Panc1 (cell line): ENCODE data around the gene ADD1. TPM values are rescaled to one million over a fixed set of nuclear protein-coding genes. Genes with fewer than 3 reads are reported as not detected.

Source experiments
- ATAC-seq: fragments of 200-7000 bp; cut with Tn5 transposase; 2 replicates; pipeline ENCODE4 v1.9.1; 2020; ENCODE audit warnings: mild to moderate bottlenecking, moderate library complexity
- BruUV-seq: library from RNA; stranded (reverse); fragments of 400-500 nt; replicated peaks from 2 replicates; lab custom pipeline; 2021; lab: Mats Ljungman, UMichigan
- CTCF ChIA-PET: fragments of 300-600 bp; sonication (Branson Sonifier 250); formaldehyde crosslinking; loops from one replicate; lab custom pipeline; 2022; ENCODE audit warnings: antibody characterized with exemption; lab: Charles Lee
- POLR2A ChIA-PET: fragments of 300-600 bp; sonication (Branson Sonifier 250); formaldehyde crosslinking; loops from one replicate; lab custom pipeline; 2022; ENCODE audit warnings: antibody characterized with exemption; lab: Charles Lee
- DNase-seq: peaks from one replicate; pipeline ENCODE4 v3.0.0-alpha.2; 2010; ENCODE audit warnings: low read depth, low spot score
- H3K27ac ChIP-seq: 2 replicates; pipeline ENCODE4 v1.5.1; 2011; ENCODE audit warnings: mild to moderate bottlenecking, low read length, inconsistent platforms
- H3K27me3 ChIP-seq: fragments of 200-500 bp; sonication (Bioruptor generic); 2 replicates; pipeline ENCODE4 v1.6.0; 2014; ENCODE audit warnings: low read length, inconsistent platforms; ENCODE audit not compliant: control insufficient read depth, insufficient read depth
- H3K36me3 ChIP-seq: fragments of 200-500 bp; sonication (Bioruptor generic); 2 replicates; pipeline ENCODE4 v1.5.1; 2014; ENCODE audit warnings: inconsistent platforms, mild to moderate bottlenecking, low read length, moderate library complexity; ENCODE audit not compliant: control insufficient read depth, insufficient read depth
- H3K4me1 ChIP-seq: 2 replicates; pipeline ENCODE4 v1.5.1; 2011; ENCODE audit warnings: inconsistent platforms, mild to moderate bottlenecking, low read length, moderate library complexity; ENCODE audit not compliant: control insufficient read depth, insufficient read depth
- H3K4me3 ChIP-seq, 2 experiments: 2 replicates each; pipeline ENCODE4 v1.5.1; 2011 to 2012; ENCODE audit warnings: low read depth in 2 of 2, low read length in 2 of 2, mild to moderate bottlenecking in 2 of 2, inconsistent platforms in 1 of 2, moderate library complexity in 1 of 2
- H3K9me3 ChIP-seq: fragments of 200-500 bp; sonication (Bioruptor generic); 2 replicates; pipeline ENCODE4 v1.5.1; 2014; ENCODE audit warnings: low read depth, mild to moderate bottlenecking, inconsistent platforms, low read length, moderate library complexity; ENCODE audit not compliant: control insufficient read depth, insufficient read depth
- CTCF ChIP-seq: fragments of 450-650 bp; IDR thresholded peaks from 2 replicates; pipeline ENCODE4 v1.5.1; 2017; ENCODE audit warnings: mild to moderate bottlenecking
- POLR2AphosphoS5 ChIP-seq: IDR thresholded peaks from 2 replicates; pipeline ENCODE4 v1.6.1; 2012; ENCODE audit warnings: mild to moderate bottlenecking, low read depth, low read length, moderate library complexity
- SIN3A ChIP-seq: IDR thresholded peaks from 2 replicates; pipeline ENCODE4 v1.6.1; 2012; ENCODE audit warnings: low read depth, mild to moderate bottlenecking, low read length, moderate library complexity, borderline replicate concordance; ENCODE audit not compliant: insufficient read depth
- TCF7L2 ChIP-seq: IDR thresholded peaks from 2 replicates; pipeline ENCODE4 v1.6.1; 2011; ENCODE audit warnings: mild to moderate bottlenecking, low read depth, low read length, inconsistent platforms
- in situ Hi-C: cut with HindIII; loops from 2 replicates; pipeline ENCODE4 v1.10.0; 2016; ENCODE audit warnings: low sequenced_read_pairs, low pct_unique_long_range_greater_than_20kb
- intact Hi-C: fragments of 100-400 bp; cut with micrococcal nuclease; formaldehyde crosslinking; loops from one replicate; pipeline ENCODE4 v1.10.0; 2022; ENCODE audit not compliant: unreplicated experiment
- total RNA-seq: library from RNA; stranded (reverse); gene quantifications from one replicate; pipeline ENCODE4 v1.2.1, GENCODE V29; 2021; ENCODE audit not compliant: unreplicated experiment
- TF ChIP-seq, protein P1 (sequence below), 2 experiments: IDR thresholded peaks; 2 replicates each; pipeline ENCODE4 v1.6.1; 2011 to 2012; ENCODE audit warnings: low read depth in 2 of 2, control low read depth in 1 of 2, low read length in 1 of 2, mild to moderate bottlenecking in 1 of 2, moderate library complexity in 1 of 2; ENCODE audit not compliant: insufficient read depth in 1 of 2

Gene ADD1
- total RNA-seq, 1 experiment from 2014 or later, result 158 TPM

DNA sequence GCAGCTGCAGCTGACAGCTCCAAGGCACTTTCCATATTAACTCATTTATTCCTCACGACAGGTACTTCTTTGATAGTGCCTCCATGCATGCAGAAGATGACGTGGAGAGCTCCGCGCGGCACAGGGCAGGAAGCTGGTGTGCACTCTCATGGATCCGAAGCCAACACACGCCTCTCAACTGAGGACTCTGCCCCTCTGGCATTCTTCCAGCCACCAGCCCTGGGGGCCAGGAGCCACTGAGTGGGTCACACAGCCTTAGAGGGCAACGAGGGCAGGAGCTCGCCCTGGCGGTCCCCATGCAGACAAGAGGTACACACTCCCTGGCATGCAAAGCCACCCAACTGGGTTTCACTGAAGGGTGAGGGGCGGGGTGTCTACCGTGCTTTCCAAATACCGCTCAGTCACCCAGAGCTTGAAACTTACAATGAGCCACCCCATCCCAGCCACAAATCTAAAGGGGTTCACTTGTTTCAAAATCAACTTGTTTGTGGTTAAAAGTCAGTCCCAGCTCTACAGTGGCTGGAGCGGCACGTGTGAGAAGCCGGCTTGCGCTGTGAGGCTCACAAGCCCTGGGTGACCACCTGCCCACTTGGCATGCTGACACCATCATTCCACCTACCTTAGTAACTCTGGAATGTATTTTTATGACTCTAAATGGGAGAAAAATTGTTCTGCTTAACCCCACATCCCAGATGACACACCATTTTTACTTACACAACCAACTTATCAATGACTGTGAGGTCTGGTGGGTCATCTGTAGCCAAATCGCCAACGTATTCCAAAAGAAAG lies 103.4 kb downstream of the ADD1 start:
- in situ Hi-C loops (no loop called here), intact Hi-C loops (no loop called here)
- H3K27ac ChIP-seq, result no peak overlapping the region
- no TSS peak for BruUV-seq
- no peak for TF ChIP-seq CTCF
- no peak for TF ChIP-seq SIN3A
- no peak for TF ChIP-seq TCF7L2
- no peak for TF ChIP-seq POLR2AphosphoS5
- TF ChIP-seq, protein P1, sequence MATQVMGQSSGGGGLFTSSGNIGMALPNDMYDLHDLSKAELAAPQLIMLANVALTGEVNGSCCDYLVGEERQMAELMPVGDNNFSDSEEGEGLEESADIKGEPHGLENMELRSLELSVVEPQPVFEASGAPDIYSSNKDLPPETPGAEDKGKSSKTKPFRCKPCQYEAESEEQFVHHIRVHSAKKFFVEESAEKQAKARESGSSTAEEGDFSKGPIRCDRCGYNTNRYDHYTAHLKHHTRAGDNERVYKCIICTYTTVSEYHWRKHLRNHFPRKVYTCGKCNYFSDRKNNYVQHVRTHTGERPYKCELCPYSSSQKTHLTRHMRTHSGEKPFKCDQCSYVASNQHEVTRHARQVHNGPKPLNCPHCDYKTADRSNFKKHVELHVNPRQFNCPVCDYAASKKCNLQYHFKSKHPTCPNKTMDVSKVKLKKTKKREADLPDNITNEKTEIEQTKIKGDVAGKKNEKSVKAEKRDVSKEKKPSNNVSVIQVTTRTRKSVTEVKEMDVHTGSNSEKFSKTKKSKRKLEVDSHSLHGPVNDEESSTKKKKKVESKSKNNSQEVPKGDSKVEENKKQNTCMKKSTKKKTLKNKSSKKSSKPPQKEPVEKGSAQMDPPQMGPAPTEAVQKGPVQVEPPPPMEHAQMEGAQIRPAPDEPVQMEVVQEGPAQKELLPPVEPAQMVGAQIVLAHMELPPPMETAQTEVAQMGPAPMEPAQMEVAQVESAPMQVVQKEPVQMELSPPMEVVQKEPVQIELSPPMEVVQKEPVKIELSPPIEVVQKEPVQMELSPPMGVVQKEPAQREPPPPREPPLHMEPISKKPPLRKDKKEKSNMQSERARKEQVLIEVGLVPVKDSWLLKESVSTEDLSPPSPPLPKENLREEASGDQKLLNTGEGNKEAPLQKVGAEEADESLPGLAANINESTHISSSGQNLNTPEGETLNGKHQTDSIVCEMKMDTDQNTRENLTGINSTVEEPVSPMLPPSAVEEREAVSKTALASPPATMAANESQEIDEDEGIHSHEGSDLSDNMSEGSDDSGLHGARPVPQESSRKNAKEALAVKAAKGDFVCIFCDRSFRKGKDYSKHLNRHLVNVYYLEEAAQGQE (IDR thresholded peaks at IDR 0.05; ENCODE audit: insufficient read depth in 1 of 2, low read depth in 2 of 2, low read length in 1 of 2), result no peak
- ATAC-seq (no peak), DNase-seq (no peak)
- no peaks in the 10 kb centered on the region for H3K4me1 ChIP-seq
- ChIA-PET POLR2A (no interaction called here), CTCF (no interaction called here)
- no peaks in the 10 kb centered on the region for H3K9me3 ChIP-seq
- H3K27me3 ChIP-seq, result no peaks in the 10 kb centered on the region
- no peak overlapping the region for H3K4me3 ChIP-seq
- peaks cover 14% of the 10 kb centered on the region for H3K36me3 ChIP-seq

GRCh38 chr4:2947926-2948325 lies 104.3 kb downstream of the ADD1 start:
- Histone ChIP-seq H3K9me3 (no peaks in the 10 kb centered on the region), H3K36me3 (peaks cover 17% of the 10 kb centered on the region), H3K4me1 (no peaks in the 10 kb centered on the region), H3K27me3 (no peaks in the 10 kb centered on the region), H3K4me3 (no peak overlapping the region), H3K27ac (no peak overlapping the region)
- ChIA-PET POLR2A (no interaction called here), CTCF (no interaction called here)
- no peak for DNase-seq
- in situ Hi-C loops (no loop called here), intact Hi-C loops (no loop called here)
- ATAC-seq, result no peak
- no TSS peak for BruUV-seq
- TF ChIP-seq CTCF (no peak), SIN3A (no peak), POLR2AphosphoS5 (no peak), TCF7L2 (no peak)
- TF ChIP-seq, protein P1 (IDR thresholded peaks at IDR 0.05; ENCODE audit: insufficient read depth in 1 of 2, low read depth in 2 of 2, low read length in 1 of 2), result no peak
